K562 (cell line): ENCODE measurements around the gene CCDC9. TPM values are rescaled to one million over a fixed set of nuclear protein-coding genes. Genes with fewer than 3 reads are reported as not detected.
A peak's percentile ranks its signal among the peaks of the same experiment; 100 is the strongest.

Source experiments
- CBFB ChIP-seq: sonication (generic); formaldehyde crosslinking; IDR thresholded peaks from 2 replicates; pipeline ENCODE4 v1.4.0; 2020; ENCODE audit warnings: mild to moderate bottlenecking, missing genetic modification reagents
- CTBP1 ChIP-seq: fragments of 450-650 bp; IDR thresholded peaks from 2 replicates; pipeline ENCODE4 v1.6.1; 2016; ENCODE audit warnings: borderline replicate concordance
- EZH2 ChIP-seq: IDR thresholded peaks from 2 replicates; pipeline ENCODE4 v1.6.1; 2012; ENCODE audit warnings: low read depth, mild to moderate bottlenecking, inconsistent platforms, low read length, borderline replicate concordance
- FOXA1 ChIP-seq: fragments of 450-650 bp; IDR thresholded peaks from 2 replicates; pipeline ENCODE4 v1.6.1; 2016; ENCODE audit warnings: mild to moderate bottlenecking, borderline replicate concordance
- HDAC6 ChIP-seq: IDR thresholded peaks from 2 replicates; pipeline ENCODE4 v1.6.1; 2012; ENCODE audit warnings: low read depth, mild to moderate bottlenecking, control low read depth, inconsistent platforms, low read length, moderate library complexity
- HMBOX1 ChIP-seq: sonication (generic); IDR thresholded peaks from 2 replicates; pipeline ENCODE4 v1.6.1; 2016
- HOXB6 ChIP-seq: fragments of 250-450 bp; sonication (Bioruptor Pico); IDR thresholded peaks from 2 replicates; pipeline ENCODE4 v1.5.1; 2022; ENCODE audit warnings: mild to moderate bottlenecking, borderline replicate concordance
- JUN ChIP-seq, 2 experiments: sonication (generic) in 1 of 2; formaldehyde crosslinking in 1 of 2; IDR thresholded peaks; 2 replicates each; pipeline versions ENCODE4 v1.6.1 to v1.8.0; 2012 to 2022; ENCODE audit warnings: borderline replicate concordance in 2 of 2, mild to moderate bottlenecking in 2 of 2, improper control_type of control experiment in 1 of 2, low read depth in 1 of 2, low read length in 1 of 2, missing genetic modification reagents in 1 of 2
- JUNB ChIP-seq: fragments of 450-650 bp; formaldehyde crosslinking; conservative IDR thresholded peaks from 2 replicates; pipeline ENCODE4 v1.4.0; 2020; ENCODE audit warnings: mild to moderate bottlenecking
- KAT2B ChIP-seq: IDR thresholded peaks from one replicate; pipeline ENCODE4 v1.6.1; 2012; ENCODE audit warnings: low read depth, mild to moderate bottlenecking, control low read depth, inconsistent platforms, low read length, moderate library complexity
- MEF2A ChIP-seq: IDR thresholded peaks from 2 replicates; pipeline ENCODE4 v1.6.1; 2011; ENCODE audit warnings: low read depth, mild to moderate bottlenecking, low read length, moderate library complexity; ENCODE audit not compliant: control insufficient read depth
- NFIX ChIP-seq: fragments of 250-450 bp; sonication (Bioruptor Pico); IDR thresholded peaks from 2 replicates; pipeline ENCODE4 v1.4.0; 2020; ENCODE audit warnings: low read depth, mild to moderate bottlenecking, moderate library complexity
- PBX2 ChIP-seq, 2 experiments: IDR thresholded peaks in 1 of 2; conservative IDR thresholded peaks in 1 of 2; 2 replicates each; pipeline ENCODE4 v1.6.1; 2016; ENCODE audit warnings: low read depth in 2 of 2, mild to moderate bottlenecking in 1 of 2, missing compliant biosample characterization in 1 of 2, missing genetic modification characterization in 1 of 2, moderate library complexity in 1 of 2
- SMAD2 ChIP-seq: fragments of 150-350 bp; IDR thresholded peaks from 2 replicates; pipeline ENCODE4 v1.6.1; 2014; ENCODE audit warnings: low read depth, mild to moderate bottlenecking, low read length
- TCF15 ChIP-seq: fragments of 250-450 bp; sonication (Bioruptor Pico); IDR thresholded peaks from 2 replicates; pipeline ENCODE4 v1.8.0; 2022; ENCODE audit warnings: moderate library complexity, mild to moderate bottlenecking, inconsistent platforms
- XRCC5 ChIP-seq: fragments of 200-400 bp; formaldehyde crosslinking; IDR thresholded peaks from 2 replicates; pipeline ENCODE4 v1.6.1; 2017; ENCODE audit warnings: low read depth, mild to moderate bottlenecking, low read length
- ZBTB2 ChIP-seq: fragments of 450-650 bp; IDR thresholded peaks from 2 replicates; pipeline ENCODE4 v1.6.1; 2016; ENCODE audit warnings: antibody characterized with exemption
- ZNF212 ChIP-seq: fragments of 450-650 bp; formaldehyde crosslinking; IDR thresholded peaks from 2 replicates; pipeline ENCODE4 v1.4.0; 2020; ENCODE audit warnings: mild to moderate bottlenecking
- ZNF395 ChIP-seq: fragments of 200-800 bp; sonication (Bioruptor generic); IDR thresholded peaks from 2 replicates; pipeline ENCODE4 v1.6.1; 2017; ENCODE audit warnings: missing genetic modification characterization, missing compliant biosample characterization
- ZNF583 ChIP-seq: fragments of 250-450 bp; sonication (Bioruptor Pico); IDR thresholded peaks from 2 replicates; pipeline ENCODE4 v1.4.0; 2020
- ZSCAN29 ChIP-seq: fragments of 450-650 bp; IDR thresholded peaks from 2 replicates; pipeline ENCODE4 v1.6.1; 2017
- polyA plus RNA-seq, 8 experiments: library from polyadenylated mRNA; depleted of rRNA in 4 of 8; stranded (reverse) in 5 of 8; unstranded in 3 of 8; fragments of >200 nt; fragmentation: Nextera tagmentation in 2 of 8; fragmentation: Illumina TruSeq in 1 of 8; extraction: Ambion mirVana in 2 of 8; extraction: Trizol in 1 of 8; gene quantifications; 2 replicates each; pipeline versions ENCODE4 v1.2.1 to v1.2.3, GENCODE V29; 2011 to 2014; ENCODE audit warnings: inconsistent platforms in 1 of 8, missing spikeins in 1 of 8
- total RNA-seq, 7 experiments: library from RNA; depleted of rRNA in 6 of 7; stranded (reverse); fragments of >200 nt in 6 of 7; fragmentation: Illumina TruSeq in 2 of 7; extraction: Trizol in 2 of 7; gene quantifications; 2 replicates each; pipeline versions ENCODE4 v1.2.1 to v1.2.3, GENCODE V29; 2011 to 2021; ENCODE audit warnings: low replicate concordance in 1 of 7

CCDC9 gene
- total and polyA plus RNA-seq, 9 of the 15 experiments (the other 6 are each of a cell fraction or from before 2014, with no cell fraction given) = 0.23 to 38.6 (median 8.4) TPM

GRCh38 chr19:47247308-47247990 is 8.9 kb upstream of the CCDC9 start (continued):
- TF ChIP-seq ZNF395 (CRISPR knock-in tag) = no peak
- 0 out of 2 replicates have a peak, but pooled peaks have one; percentile 22 for TF ChIP-seq ZNF212
- TF ChIP-seq ZNF583 (CRISPR knock-in tag) = 0 out of 2 replicates have a peak, but pooled peaks have one; percentile 33
- TF ChIP-seq NFIX (CRISPR knock-in tag) = no peak
- TF ChIP-seq HDAC6 = no peak
- 0 out of 2 replicates have a peak, but pooled peaks have one; percentile 75 for TF ChIP-seq TCF15 (CRISPR knock-in tag)
- peak; percentile 25; the same call in 1 of the 2 replicates for TF ChIP-seq CTBP1
- no peak; the same call in 1 of the 2 replicates for TF ChIP-seq JUN (IDR thresholded peaks at IDR 0.05; ENCODE audit: borderline replicate concordance, low read depth, low read length)
- no peak for TF ChIP-seq JUN (CRISPR knock-in tag; IDR thresholded peaks at IDR 0.05; ENCODE audit: borderline replicate concordance)
- TF ChIP-seq KAT2B = no peak
- TF ChIP-seq SMAD2 = no peak
- TF ChIP-seq MEF2A = no peak
- no peak for TF ChIP-seq ZSCAN29
- TF ChIP-seq HOXB6 (CRISPR knock-in tag) = no peak
- TF ChIP-seq CBFB (CRISPR knock-in tag) = no peak
- no peak for TF ChIP-seq FOXA1
- no peak for TF ChIP-seq PBX2 (CRISPR knock-in tag; IDR thresholded peaks at IDR 0.05; ENCODE audit: low read depth)
- no peak; the same call in 1 of the 2 replicates for TF ChIP-seq PBX2 (tag; conservative IDR thresholded peaks at IDR 0.05; ENCODE audit: low read depth)
- TF ChIP-seq HMBOX1 = no peak
- peak; percentile 78; the same call in 1 of the 2 replicates for TF ChIP-seq XRCC5
- TF ChIP-seq EZH2 = no peak
- TF ChIP-seq ZBTB2 = 0 out of 2 replicates have a peak, but pooled peaks have one; percentile 26
- TF ChIP-seq JUNB (CRISPR knock-in tag) = no peak
